Fibroblast of skin of left biceps (primary cell): ENCODE measurements around the gene GEMIN7.

ENCODE experiments used
- DNase-seq, 2 experiments: peaks; one replicate each; pipeline ENCODE4 v3.0.0-alpha.2; 2013; ENCODE audit warnings: low read depth in 2 of 2

The GEMIN7 gene

GRCh38 chr19:45061965-45062364 is 17.1 kb upstream of the GEMIN7 start:
- no peak for DNase-seq

- DNase-seq = no peak
Observed at GRCh38 chr19:45063851-45064801, 14.9 kb upstream of the GEMIN7 start.

GRCh38 chr19:45066921-45067661 is 12.0 kb upstream of the GEMIN7 start:
- no peak for DNase-seq

- DNase-seq = no peak
Observed at GRCh38 chr19:45068041-45068440, 11.0 kb upstream of the GEMIN7 start.

- no peak for DNase-seq
Observed at GRCh38 chr19:45069056-45069455, 10.0 kb upstream of the GEMIN7 start.

- no peak for DNase-seq
Observed at GRCh38 chr19:45070214-45070613, 8.8 kb upstream of the GEMIN7 start.

- DNase-seq = no peak
Observed at GRCh38 chr19:45070861-45071544, 8.1 kb upstream of the GEMIN7 start.

GRCh38 chr19:45071545-45071938 is 7.5 kb upstream of the GEMIN7 start:
- no peak for DNase-seq

- no peak for DNase-seq
Observed at GRCh38 chr19:45071969-45072790, 6.9 kb upstream of the GEMIN7 start.

- DNase-seq = no peak
Observed at GRCh38 chr19:45074744-45075300, 4.2 kb upstream of the GEMIN7 start.

GRCh38 chr19:45075301-45076028 is 3.6 kb upstream of the GEMIN7 start:
- DNase-seq = no peak

GRCh38 chr19:45076029-45076850 is 2.8 kb upstream of the GEMIN7 start, which contains the start of gene ZNF296:
Gene ZNF296 (minus strand): TSS chr19:45076478. CDS start chr19:45076373, 105 bp downstream.
- DNase-seq = no peak

GRCh38 chr19:45076851-45077730 is 2.0 kb upstream of the GEMIN7 start:
- DNase-seq = no peak

GRCh38 chr19:45078390-45079062 is 534 bp upstream of the GEMIN7 start:
- no peak for DNase-seq

GRCh38 chr19:45079911-45080370 is 881 bp downstream of the GEMIN7 start:
- DNase-seq = no peak

- no peak for DNase-seq
Observed at GRCh38 chr19:45082170-45082569, 3.1 kb downstream of the GEMIN7 start.

- DNase-seq = no peak
Observed at GRCh38 chr19:45086480-45086879, 7.4 kb downstream of the GEMIN7 start.

GRCh38 chr19:45087531-45087930 is 8.5 kb downstream of the GEMIN7 start:
- DNase-seq = no peak
